ENCODE results near the gene PRSS33. TPM values are rescaled to one million over a fixed set of nuclear protein-coding genes. Genes with fewer than 3 reads are reported as not detected.
A peak's percentile ranks its signal among the peaks of the same experiment; 100 is the strongest.

The PRSS33 gene
- total and polyA plus RNA-seq, 12 donors, result 0.60 TPM; not detected in 11

GRCh38 chr16:2792940-2793339 is 5.6 kb upstream of the PRSS33 start:
- H3K36me3 ChIP-seq, result no peaks in the 10 kb centered on the region
- peaks cover 0 to 63% (median 47%) of the 10 kb centered on the region in 7 donors for H3K27me3 ChIP-seq
- intact Hi-C loops (cut with DNase I), result no loop called here
- DNase-seq (no peak), ATAC-seq (no peak)
- peak overlapping the region in 1 of 10 donors; percentile 17 for H3K27ac ChIP-seq
- no peak overlapping the region for H3K4me3 ChIP-seq
- WGBS, 2 donors, result 85 to 90% methylated on average over 10 of the region's 10 CpGs
- no peaks in the 10 kb centered on the region for H3K9me3 ChIP-seq
- TF ChIP-seq CTCF (IDR thresholded peaks at IDR 0.05), result no peak
- H3K4me1 ChIP-seq, result peaks cover 0 to 32% (median 0%) of the 10 kb centered on the region in 9 donors

- Histone ChIP-seq H3K27ac (no peak overlapping the region), H3K9me3 (no peaks in the 10 kb centered on the region), H3K4me3 (no peak overlapping the region), H3K27me3 (peaks cover 0 to 64% (median 52%) of the 10 kb centered on the region in 7 donors), H3K4me1 (peaks cover 0 to 32% (median 0%) of the 10 kb centered on the region in 9 donors), H3K36me3 (no peaks in the 10 kb centered on the region)
- no peak for TF ChIP-seq CTCF (IDR thresholded peaks at IDR 0.05)
- DNase-seq (no peak), ATAC-seq (no peak)
- intact Hi-C loops (cut with DNase I), result no loop called here
- WGBS, 2 donors, result 67 to 72% methylated on average over 8 of the region's 8 CpGs
Observed at GRCh38 chr16:2791174-2791573, 3.8 kb upstream of the PRSS33 start.

GRCh38 chr16:2790631-2791030 is 3.3 kb upstream of the PRSS33 start:
- WGBS, 2 donors, result 83 to 85% methylated on average over 5 of the region's 5 CpGs
- DNase-seq, result no peak
- peaks cover under 1 to 70% (median 58%) of the 10 kb centered on the region in 7 donors for H3K27me3 ChIP-seq

GRCh38 chr16:2787961-2788360 is 601 bp upstream of the PRSS33 start:
- no peak for ATAC-seq
- 32 to 53% methylated on average over 7 of the region's 7 CpGs for WGBS, 2 donors
- intact Hi-C loops (cut with DNase I), result no loop called here
- H3K36me3 ChIP-seq, result no peaks in the 10 kb centered on the region
- H3K27me3 ChIP-seq, result peaks cover 7 to 91% (median 76%) of the 10 kb centered on the region in 7 donors
- peak overlapping the region in 1 of 10 donors; percentile 20 for H3K27ac ChIP-seq
- DNase-seq, result no peak
- H3K4me3 ChIP-seq, result peak overlapping the region in 1 of 10 donors; percentile 12
- no peak for TF ChIP-seq CTCF (IDR thresholded peaks at IDR 0.05)
- H3K9me3 ChIP-seq, result no peaks in the 10 kb centered on the region
- H3K4me1 ChIP-seq, result peaks cover 0 to 20% (median 7%) of the 10 kb centered on the region in 9 donors

More at GRCh38 chr16:2790631-2791030, 3.3 kb upstream of the PRSS33 start:
- no peak overlapping the region for H3K27ac ChIP-seq
- no peak overlapping the region for H3K4me3 ChIP-seq
- no peaks in the 10 kb centered on the region for H3K36me3 ChIP-seq
- peaks cover 0 to 32% (median 2%) of the 10 kb centered on the region in 9 donors for H3K4me1 ChIP-seq
- H3K9me3 ChIP-seq, result no peaks in the 10 kb centered on the region
- TF ChIP-seq CTCF (IDR thresholded peaks at IDR 0.05), result no peak
- intact Hi-C loops (cut with DNase I), result no loop called here
- no peak for ATAC-seq

Data from heart right ventricle (tissue), 16 donors.